ENCODE data around the gene CTNNA2. TPM values are rescaled to one million over a fixed set of nuclear protein-coding genes. Genes with fewer than 3 reads are reported as not detected.

CTNNA2 gene
- total and polyA plus RNA-seq, 9 donors, result 0.32 to 1.4 (median 0.37) TPM; not detected in 3

GRCh38 chr2:79935046-79935732, 422.3 kb downstream of the CTNNA2 start:
- 22 to 33% (median 25%) methylated on average over 5 of the region's 5 CpGs for WGBS, 3 donors
- Histone ChIP-seq H3K27ac (no peak overlapping the region), H3K4me1 (ENCODE audit: insufficient read depth) (no peaks in the 10 kb centered on the region), H3K27me3 (no peaks in the 10 kb centered on the region), H3K4me3 (no peak overlapping the region), H3K36me3 (no peaks in the 10 kb centered on the region), H3K9me3 (no peaks in the 10 kb centered on the region)
- no peak for DNase-seq
- TF ChIP-seq CTCF (IDR thresholded peaks at IDR 0.05) (no peak), EP300 (IDR thresholded peaks at IDR 0.05) (no peak), POLR2A (IDR thresholded peaks at IDR 0.05) (no peak)
- intact Hi-C loops (cut with DNase I), result no loop called here

- Histone ChIP-seq H3K4me3 (no peak overlapping the region), H3K4me1 (ENCODE audit: insufficient read depth) (no peaks in the 10 kb centered on the region), H3K27me3 (no peaks in the 10 kb centered on the region), H3K36me3 (no peaks in the 10 kb centered on the region), H3K9me3 (no peaks in the 10 kb centered on the region), H3K27ac (no peak overlapping the region)
- DNase-seq, result no peak
- intact Hi-C loops (cut with DNase I), result no loop called here
- TF ChIP-seq EP300 (IDR thresholded peaks at IDR 0.05) (no peak), POLR2A (IDR thresholded peaks at IDR 0.05) (no peak), CTCF (IDR thresholded peaks at IDR 0.05) (no peak)
- WGBS, 3 donors, result 5 to 9% (median 8%) methylated on average over 9 of the region's 9 CpGs
Measured at GRCh38 chr2:79935771-79936657, 423.2 kb downstream of the CTNNA2 start.

GRCh38 chr2:79936715-79937114, 423.9 kb downstream of the CTNNA2 start:
- no peaks in the 10 kb centered on the region for H3K9me3 ChIP-seq
- H3K4me3 ChIP-seq, result no peak overlapping the region
- H3K27me3 ChIP-seq, result no peaks in the 10 kb centered on the region
- TF ChIP-seq CTCF (IDR thresholded peaks at IDR 0.05) (no peak), POLR2A (IDR thresholded peaks at IDR 0.05) (no peak), EP300 (IDR thresholded peaks at IDR 0.05) (no peak)
- 76 to 87% (median 84%) methylated on average over 3 of the region's 3 CpGs for WGBS, 3 donors
- no peaks in the 10 kb centered on the region for H3K4me1 ChIP-seq (ENCODE audit: insufficient read depth)
- no peaks in the 10 kb centered on the region for H3K36me3 ChIP-seq
- no peak overlapping the region for H3K27ac ChIP-seq
- intact Hi-C loops (cut with DNase I), result no loop called here
- DNase-seq, result no peak

- no peaks in the 10 kb centered on the region for H3K9me3 ChIP-seq
- H3K36me3 ChIP-seq, result no peaks in the 10 kb centered on the region
- 85 to 94% (median 88%) methylated on average over 1 of the region's 1 CpG for WGBS, 3 donors
- no peak overlapping the region for H3K27ac ChIP-seq
- no peak for DNase-seq
- intact Hi-C loops (cut with DNase I), result no loop called here
- H3K4me1 ChIP-seq (ENCODE audit: insufficient read depth), result no peaks in the 10 kb centered on the region
- TF ChIP-seq POLR2A (IDR thresholded peaks at IDR 0.05) (no peak), CTCF (IDR thresholded peaks at IDR 0.05) (no peak), EP300 (IDR thresholded peaks at IDR 0.05) (no peak)
- H3K4me3 ChIP-seq, result no peak overlapping the region
- peaks cover 3% of the 10 kb centered on the region for H3K27me3 ChIP-seq
Measured at GRCh38 chr2:79938648-79939047, 425.8 kb downstream of the CTNNA2 start.
